Fibroblast of pulmonary artery (primary cell): ENCODE results near the gene RAB22A.

Experiments
- DNase-seq: peaks from one replicate; pipeline ENCODE4 v3.0.0-alpha.2; 2010; ENCODE audit warnings: low read depth
- H3K4me3 ChIP-seq: replicated peaks from 2 replicates; pipeline ENCODE4 v1.5.1; 2011; ENCODE audit warnings: low read depth, mild to moderate bottlenecking, control low read depth, low read length, moderate library complexity
- CTCF ChIP-seq: IDR thresholded peaks from 2 replicates; pipeline ENCODE4 v1.5.1; 2011; ENCODE audit warnings: mild to moderate bottlenecking, control low read depth, low read length, inconsistent platforms; ENCODE audit errors: missing control alignments

Gene RAB22A

GRCh38 chr20:58381627-58382026 lies 72.1 kb downstream of the RAB22A start:
- no peak for TF ChIP-seq CTCF
- no peak for DNase-seq
- no peak overlapping the region for H3K4me3 ChIP-seq

- DNase-seq = no peak
- no peak for TF ChIP-seq CTCF
- no peak overlapping the region for H3K4me3 ChIP-seq
Observed at GRCh38 chr20:58382096-58382495, 72.6 kb downstream of the RAB22A start.

GRCh38 chr20:58384821-58385220 lies 75.3 kb downstream of the RAB22A start:
- H3K4me3 ChIP-seq = no peak overlapping the region
- DNase-seq = no peak
- TF ChIP-seq CTCF = no peak

GRCh38 chr20:58388028-58388601 lies 78.6 kb downstream of the RAB22A start:
- no peak for TF ChIP-seq CTCF
- no peak overlapping the region for H3K4me3 ChIP-seq
- no peak for DNase-seq

GRCh38 chr20:58388882-58389323 lies 79.4 kb downstream of the RAB22A start, which contains the start of gene VAPB:
VAPB (plus strand) TSS chr20:58389229; CDS start chr20:58389460, 231 bp downstream.
- no peak for TF ChIP-seq CTCF
- DNase-seq = peak; percentile 97
- peak within 1 kb of the TSS; percentile 79 for H3K4me3 ChIP-seq

GRCh38 chr20:58389324-58389967 lies 79.9 kb downstream of the RAB22A start:
- TF ChIP-seq CTCF = no peak
- H3K4me3 ChIP-seq = peak overlapping the region; percentile 79
- peak; percentile 34 for DNase-seq
